ENCODE data around the gene SAMD4A.

SAMD4A gene

DNA sequence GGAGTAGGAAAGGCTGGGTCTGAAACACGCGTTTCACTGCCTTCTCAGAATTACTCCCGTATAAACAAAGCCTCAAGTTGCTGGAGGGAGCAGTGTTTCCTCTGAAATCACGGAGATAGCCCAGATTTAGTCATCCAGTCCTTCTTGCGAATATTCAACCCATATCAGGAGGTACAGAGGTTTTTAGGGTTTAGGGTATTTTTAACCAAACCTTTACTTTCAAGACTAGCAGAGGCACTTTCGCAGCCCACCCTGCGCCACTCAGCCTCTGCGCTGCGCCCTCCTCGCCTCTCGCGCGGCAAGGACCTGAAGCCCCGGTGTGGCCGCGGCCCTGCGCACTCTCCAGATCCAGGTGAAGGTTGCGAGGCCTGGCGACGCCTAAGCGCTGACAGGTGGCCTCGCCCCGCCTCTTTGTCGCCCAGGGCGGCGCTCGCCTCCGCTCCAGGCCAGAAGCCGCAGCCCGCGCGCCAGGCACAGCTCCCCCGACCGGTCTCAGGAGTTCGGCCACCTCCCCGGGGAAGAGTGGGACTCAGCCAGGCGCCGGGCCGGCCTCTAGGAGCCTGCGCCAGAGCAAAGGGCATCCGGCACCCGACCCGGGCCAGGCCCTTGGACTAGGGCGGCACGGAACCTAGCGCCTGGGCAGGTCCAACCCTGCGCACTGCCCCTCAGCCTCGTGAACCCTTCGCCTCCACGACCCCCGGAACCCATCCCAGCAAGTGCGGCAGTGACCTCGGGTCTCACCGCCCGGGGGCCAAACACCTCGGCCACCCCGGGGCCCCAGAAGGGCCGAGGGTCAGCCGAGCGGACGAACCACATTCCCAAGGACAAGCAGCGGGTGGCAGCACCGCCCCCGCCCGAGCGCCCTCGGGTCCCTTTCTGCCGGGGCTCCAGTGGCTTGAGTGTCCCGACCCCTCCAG lies 1.8 kb upstream of the SAMD4A start:
- DNase-seq (ENCODE audit: low spot score), result peak; percentile 11

DNA sequence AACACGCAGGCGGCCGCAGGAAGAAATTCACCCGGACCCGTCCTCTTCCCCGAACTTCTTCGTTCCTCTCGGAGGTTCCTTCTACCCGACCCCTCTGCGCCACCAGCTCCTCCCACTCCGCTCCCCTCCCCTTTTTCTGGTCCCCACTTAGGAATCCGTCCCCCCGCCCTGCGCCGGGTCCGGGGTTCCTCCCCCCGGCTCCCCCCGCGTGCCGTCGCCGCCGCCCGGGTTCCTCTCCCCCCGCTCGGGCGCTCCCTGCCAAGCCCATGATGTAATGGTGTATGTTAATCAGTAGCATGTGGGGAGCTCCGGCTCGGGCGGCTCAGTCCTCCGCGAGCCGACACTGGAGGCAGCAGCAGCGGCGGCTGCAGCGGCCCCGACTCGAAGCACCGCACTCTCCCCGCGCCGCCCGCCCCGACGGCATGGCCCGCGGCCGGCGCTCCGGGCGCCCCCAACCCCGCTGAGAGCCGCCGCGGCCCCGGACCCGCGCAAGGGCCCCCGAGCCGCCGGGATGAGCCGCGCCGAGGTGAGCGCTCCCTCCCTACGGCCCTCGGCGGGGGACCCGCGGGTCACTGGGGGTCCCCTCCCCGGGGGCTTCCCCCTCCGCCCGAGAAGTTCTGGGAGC lies 1.0 kb upstream of the SAMD4A start:
- DNase-seq (ENCODE audit: low spot score), result no peak

GRCh38 chr14:54567224-54567638 lies 303 bp downstream of the SAMD4A start:
- peak; percentile 18 for DNase-seq (ENCODE audit: low spot score)

- DNase-seq (ENCODE audit: low spot score), result peak; percentile 25
These were observed 972 bp downstream of the SAMD4A start for GRCh38 chr14:54567639-54568561.

DNA sequence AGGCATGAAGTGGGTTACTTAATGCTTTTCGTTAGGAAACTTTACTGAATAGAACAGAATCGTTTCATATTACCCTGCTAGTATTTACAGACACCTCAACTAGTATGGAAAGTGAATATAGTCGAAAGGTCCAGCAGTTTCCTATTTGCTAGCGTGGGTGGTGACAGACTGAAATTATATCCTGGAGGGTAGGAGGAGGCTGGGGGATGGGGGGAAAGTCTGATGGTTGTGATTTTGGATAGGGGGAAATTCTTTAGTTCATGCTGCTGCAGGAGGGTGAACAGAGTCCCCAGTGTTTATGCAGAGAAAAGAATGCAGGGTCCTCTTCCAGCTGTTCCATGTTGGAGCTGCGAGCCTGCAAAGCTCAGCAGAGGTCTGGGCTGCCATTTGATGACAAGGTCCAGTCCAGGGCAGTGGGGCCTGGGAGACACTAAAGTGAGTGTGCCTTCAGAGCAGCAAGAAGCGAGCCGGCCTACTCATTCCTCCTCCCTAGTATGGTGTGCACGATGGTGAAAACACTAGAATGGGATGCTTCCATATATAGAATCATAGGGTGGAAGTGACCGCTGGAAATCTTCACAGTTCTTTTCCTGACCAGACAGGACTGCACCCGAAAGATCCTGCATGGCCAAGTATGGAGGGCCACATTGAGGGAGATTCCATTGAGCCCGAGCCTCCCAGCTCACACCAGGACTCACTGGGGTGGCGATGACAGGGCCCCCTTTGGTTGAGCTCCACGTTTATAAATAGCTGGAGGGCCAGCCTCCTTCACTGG lies 2.1 kb downstream of the SAMD4A start:
- DNase-seq (ENCODE audit: low spot score), result no peak

- no peak for DNase-seq (ENCODE audit: low spot score)
These were observed 3.1 kb downstream of the SAMD4A start for GRCh38 chr14:54570047-54570446.

DNA sequence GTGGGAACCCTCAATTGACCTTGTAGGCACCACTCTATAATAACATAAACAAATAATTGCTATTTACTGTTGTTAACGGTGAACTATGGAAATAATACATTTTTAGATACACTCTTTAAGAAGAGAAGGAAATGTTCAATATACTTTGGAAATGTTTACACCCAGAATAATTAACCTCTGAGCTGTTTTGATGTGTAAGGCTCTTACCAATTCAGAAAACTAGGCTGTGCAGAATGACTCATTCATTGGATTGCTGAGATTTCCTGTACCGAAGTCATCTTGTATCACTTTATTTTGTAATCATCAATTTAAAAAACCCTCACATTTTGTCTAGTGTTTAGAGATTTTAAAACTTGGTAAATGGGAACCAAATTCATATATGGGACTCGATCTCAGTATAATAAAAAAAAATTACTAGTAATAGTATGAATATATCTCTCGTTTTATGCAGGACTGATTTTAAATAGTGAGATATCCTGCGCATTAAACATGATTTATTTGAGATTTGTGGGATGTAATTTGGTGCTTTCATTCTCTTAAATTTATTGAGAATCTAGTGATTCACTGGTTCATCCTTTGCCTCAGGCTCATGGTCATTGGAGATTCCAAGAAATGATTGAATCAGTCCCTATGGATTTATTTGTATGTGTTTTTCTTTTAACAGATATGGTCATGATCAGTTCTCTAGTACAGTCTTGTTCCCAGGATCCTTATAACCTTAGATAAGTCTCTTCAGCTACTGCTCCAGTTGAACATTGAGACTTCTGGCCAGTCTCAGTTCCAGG lies 3.9 kb downstream of the SAMD4A start:
- DNase-seq (ENCODE audit: low spot score), result no peak

GRCh38 chr14:54572316-54572715 lies 5.4 kb downstream of the SAMD4A start:
- no peak for DNase-seq (ENCODE audit: low spot score)

DNA sequence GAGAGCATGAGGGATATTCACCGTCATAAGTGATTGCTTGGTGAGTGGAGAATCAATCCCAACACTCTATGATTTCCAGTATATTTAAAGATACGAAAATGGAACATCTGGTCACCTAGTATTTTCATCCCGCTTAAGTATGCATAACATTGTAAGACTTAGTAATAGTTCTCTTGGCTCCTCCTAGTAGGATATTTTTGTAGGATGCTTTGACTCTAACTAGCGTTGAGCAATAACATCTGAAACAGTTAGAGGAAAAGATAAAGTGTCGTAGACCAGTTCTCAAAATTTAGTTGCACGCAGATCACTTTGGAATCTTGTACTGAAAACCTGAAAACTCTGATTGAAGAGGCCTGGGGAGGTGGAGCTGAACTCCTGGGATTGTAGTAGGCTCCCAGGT lies 7.6 kb downstream of the SAMD4A start:
- DNase-seq (ENCODE audit: low spot score), result no peak

- no peak for DNase-seq (ENCODE audit: low spot score)
These were observed 10.6 kb downstream of the SAMD4A start for GRCh38 chr14:54577494-54577893.

DNA sequence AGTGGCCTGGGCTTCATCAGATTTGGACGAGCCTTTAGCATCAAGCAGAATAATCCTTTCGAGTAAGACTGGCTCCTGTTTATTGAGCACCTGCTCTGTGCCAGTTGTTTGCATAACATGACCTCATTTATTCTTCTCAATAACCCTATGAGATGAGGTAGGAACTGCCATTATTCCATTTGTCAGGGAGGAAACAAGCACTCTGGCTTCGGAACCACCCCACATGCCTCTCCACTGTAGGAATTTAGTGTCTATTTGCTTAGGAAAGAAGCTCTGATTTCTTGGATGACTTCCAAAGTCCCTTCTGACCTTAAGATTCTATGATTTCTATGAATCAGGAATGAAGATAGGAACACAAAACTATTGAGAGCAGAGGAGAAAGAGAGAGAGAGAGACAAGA lies 11.0 kb downstream of the SAMD4A start:
- DNase-seq (ENCODE audit: low spot score), result no peak

- no peak for DNase-seq (ENCODE audit: low spot score)
These were observed 12.7 kb downstream of the SAMD4A start for GRCh38 chr14:54579621-54580020.

- DNase-seq (ENCODE audit: low spot score), result no peak
These were observed 14.0 kb downstream of the SAMD4A start for GRCh38 chr14:54580933-54581332.

- no peak for DNase-seq (ENCODE audit: low spot score)
These were observed 15.4 kb downstream of the SAMD4A start for GRCh38 chr14:54582334-54582733.

GRCh38 chr14:54584097-54584496 lies 17.2 kb downstream of the SAMD4A start:
- no peak for DNase-seq (ENCODE audit: low spot score)

DNA sequence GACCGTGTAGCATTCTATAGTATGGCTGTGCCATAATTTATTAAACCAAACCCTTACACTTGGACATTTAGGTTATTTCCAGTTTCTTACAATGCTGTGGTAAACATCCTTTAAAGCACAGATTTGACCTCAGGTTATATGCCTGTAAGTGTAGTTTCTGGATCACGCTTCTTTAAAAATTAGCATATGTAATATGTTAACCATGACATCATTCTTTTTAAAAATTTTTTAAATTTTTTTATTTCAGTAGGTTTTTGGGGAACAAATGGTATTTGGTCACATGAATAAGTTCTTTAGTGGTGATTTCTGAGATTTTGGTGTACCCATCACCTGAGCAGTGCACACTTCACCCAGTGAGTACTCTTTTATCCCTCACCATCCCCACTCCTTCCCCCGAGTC lies 18.3 kb downstream of the SAMD4A start:
- no peak for DNase-seq (ENCODE audit: low spot score)

DNA sequence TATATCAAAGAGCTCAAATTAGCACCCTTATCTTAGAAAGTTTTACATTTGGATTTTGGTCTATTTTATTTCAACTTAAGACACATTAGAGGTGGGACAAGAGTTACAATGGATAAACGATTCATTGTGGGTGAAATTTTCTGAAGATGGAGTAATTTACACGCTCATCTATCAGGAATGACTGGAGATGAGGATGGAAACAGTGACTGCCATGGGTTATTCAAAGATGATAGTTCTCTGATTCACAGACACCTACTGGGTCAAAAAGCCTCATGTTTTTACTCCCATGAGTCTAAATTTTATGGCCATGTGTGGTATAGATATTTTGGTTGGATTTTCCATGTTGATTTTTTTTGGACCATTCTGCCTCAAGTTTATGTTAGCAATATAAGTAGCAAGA lies 22.1 kb downstream of the SAMD4A start:
- no peak for DNase-seq (ENCODE audit: low spot score)

- no peak for DNase-seq (ENCODE audit: low spot score)
These were observed 22.9 kb downstream of the SAMD4A start for GRCh38 chr14:54589843-54590242.

DNA sequence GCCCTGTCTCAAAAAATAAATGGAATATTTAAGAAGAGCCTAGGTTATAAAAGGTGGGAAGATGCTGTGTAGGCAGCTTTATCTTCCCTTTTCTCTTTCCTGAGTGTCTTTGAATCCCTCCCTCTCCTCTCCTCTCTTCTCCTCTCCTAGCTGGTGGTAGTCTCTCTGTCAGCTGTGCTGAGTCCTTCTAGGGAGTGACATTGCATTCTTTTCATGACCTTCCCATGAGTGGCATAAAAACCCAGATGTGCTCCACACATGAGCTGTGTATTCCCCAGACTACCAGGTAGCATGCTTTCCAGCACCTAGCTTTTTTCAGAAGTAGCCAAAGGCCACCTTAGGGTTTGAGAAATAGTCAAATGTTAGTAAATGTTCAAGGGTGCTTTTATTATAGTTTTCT lies 23.6 kb downstream of the SAMD4A start:
- no peak for DNase-seq (ENCODE audit: low spot score)

DNA sequence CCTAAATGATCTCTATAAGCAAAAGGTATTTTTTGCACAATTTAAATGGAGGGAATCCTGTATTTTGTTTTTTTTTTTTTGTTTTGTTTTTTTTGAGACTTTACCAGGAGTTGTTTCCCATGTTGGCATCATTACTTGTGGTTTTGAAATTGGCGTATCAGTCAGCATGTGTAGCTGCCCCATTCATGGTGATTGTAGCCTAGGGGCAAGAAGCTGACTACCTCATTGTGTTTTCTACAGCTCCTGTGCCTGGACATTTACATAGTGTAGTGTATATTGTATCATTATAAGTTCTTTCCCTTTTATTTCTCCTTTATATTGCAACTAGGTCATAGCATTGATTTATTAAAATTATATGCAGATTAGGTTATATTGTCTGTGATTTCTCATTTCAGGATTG lies 24.5 kb downstream of the SAMD4A start:
- no peak for DNase-seq (ENCODE audit: low spot score)
